ENCODE results near the gene CLIP2. TPM values are rescaled to one million over a fixed set of nuclear protein-coding genes. Genes with fewer than 3 reads are reported as not detected.

CLIP2 gene
- total RNA-seq, 1 experiment from 2014 or later = 28.9 TPM

DNA sequence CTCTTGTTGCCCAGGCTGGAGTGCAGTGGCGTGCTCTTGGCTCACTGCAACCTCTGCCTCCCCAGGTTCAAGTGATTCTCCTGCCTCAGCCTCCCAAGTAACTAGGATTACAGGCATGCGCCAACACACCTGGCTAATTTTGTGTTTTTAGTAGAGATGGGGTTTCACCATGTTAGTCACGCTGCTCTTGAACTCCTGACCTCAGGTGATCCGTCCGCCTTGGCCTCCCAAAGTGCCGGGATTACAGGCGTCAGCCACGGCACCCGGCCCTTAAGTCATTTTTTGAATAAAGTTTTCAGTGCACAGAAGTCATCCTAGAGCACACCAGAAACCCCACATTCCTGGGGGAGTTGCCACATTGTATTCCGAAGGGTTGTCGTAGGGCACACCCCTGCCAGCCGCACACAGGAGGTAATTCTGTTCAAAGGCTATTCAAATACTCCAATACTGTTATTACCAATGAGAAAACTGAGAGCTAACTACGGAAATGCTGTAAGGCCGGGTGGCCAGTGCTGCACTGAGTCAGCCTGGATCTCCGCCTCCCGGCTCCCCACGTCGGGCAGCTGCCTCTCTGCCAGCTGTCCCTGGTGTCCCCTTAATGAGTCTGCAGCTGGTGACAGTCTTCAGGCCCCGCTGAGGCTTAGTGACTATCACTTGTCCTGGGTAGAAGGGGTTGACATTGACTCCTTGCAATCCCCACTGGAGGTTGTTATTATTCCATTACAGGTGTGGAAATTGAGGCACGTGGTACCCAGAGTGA is 26.4 kb upstream of the CLIP2 start:
- intact Hi-C loops (cut with micrococcal nuclease; ENCODE audit: unreplicated experiment) = no loop called here
- no TSS peak for BruUV-seq (replicated peaks)
- Histone ChIP-seq H3K9me3 (ENCODE audit: low read depth, low read length, poor library complexity, severe bottlenecking) (no peaks in the 10 kb centered on the region), H3K27me3 (replicated peaks; ENCODE audit: insufficient read depth, low read depth, low read length, poor library complexity) (no peaks in the 10 kb centered on the region), H3K36me3 (ENCODE audit: insufficient read depth, low read length, poor library complexity, severe bottlenecking) (no peaks in the 10 kb centered on the region), H3K4me3 (ENCODE audit: low read depth, low read length, poor library complexity, severe bottlenecking) (no peak overlapping the region), H3K27ac (ENCODE audit: low read depth, low read length, poor library complexity, severe bottlenecking) (no peak overlapping the region), H3K4me1 (ENCODE audit: insufficient read depth, low read length, poor library complexity, severe bottlenecking) (no peaks in the 10 kb centered on the region)
- DNase-seq (ENCODE audit: low spot score) = no peak
- ChIA-PET CTCF (no interaction called here), POLR2A (ENCODE audit: low non-redundant PET) (interaction anchor here (0.7 kb wide), 1 partner anchor 103 kb away, joined by 7 read pairs; no protein-coding TSS in a partner anchor)
- TF ChIP-seq EZH2 (IDR thresholded peaks at IDR 0.05; ENCODE audit: borderline replicate concordance, low read depth, low read length, poor library complexity, severe bottlenecking) = no peak
- TF ChIP-seq, protein P1, sequence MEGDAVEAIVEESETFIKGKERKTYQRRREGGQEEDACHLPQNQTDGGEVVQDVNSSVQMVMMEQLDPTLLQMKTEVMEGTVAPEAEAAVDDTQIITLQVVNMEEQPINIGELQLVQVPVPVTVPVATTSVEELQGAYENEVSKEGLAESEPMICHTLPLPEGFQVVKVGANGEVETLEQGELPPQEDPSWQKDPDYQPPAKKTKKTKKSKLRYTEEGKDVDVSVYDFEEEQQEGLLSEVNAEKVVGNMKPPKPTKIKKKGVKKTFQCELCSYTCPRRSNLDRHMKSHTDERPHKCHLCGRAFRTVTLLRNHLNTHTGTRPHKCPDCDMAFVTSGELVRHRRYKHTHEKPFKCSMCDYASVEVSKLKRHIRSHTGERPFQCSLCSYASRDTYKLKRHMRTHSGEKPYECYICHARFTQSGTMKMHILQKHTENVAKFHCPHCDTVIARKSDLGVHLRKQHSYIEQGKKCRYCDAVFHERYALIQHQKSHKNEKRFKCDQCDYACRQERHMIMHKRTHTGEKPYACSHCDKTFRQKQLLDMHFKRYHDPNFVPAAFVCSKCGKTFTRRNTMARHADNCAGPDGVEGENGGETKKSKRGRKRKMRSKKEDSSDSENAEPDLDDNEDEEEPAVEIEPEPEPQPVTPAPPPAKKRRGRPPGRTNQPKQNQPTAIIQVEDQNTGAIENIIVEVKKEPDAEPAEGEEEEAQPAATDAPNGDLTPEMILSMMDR (conservative IDR thresholded peaks at IDR 0.05; ENCODE audit: low read depth, low read length) = no peak

DNA sequence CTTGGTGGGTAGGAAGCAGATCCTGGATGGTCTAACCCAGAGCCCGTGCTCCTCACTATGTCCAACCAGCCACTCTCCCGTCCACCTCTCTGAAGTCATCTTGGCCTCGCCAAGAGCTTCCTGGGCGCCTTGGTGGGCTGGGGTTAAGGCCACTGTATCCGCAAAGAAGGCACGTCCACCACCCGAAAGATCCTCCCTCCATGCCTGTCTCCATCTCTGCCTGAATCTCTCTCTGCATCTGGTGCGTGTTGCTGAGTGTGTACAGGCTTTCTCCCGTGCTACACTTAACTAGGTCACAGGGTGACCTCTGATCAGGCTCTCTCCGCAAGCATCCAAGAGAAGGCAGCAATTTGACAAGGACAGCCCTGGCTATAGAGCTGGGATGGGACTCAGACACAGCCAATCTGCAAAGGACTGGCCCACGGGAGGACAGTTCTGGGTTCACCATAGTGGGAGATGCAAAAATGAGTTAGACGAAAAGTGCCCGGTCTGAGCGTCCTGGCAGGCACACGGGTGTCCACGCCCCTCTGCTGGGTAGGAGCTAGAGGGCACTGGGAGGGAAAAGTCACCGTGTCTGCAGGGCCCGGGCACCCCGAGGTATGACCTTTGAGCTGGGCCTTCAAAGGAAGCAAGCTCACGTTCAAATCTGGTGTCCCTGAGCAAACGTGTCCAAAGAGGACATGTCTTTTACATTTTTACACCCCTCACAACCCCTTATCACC is 25.6 kb upstream of the CLIP2 start:
- no peak for DNase-seq (ENCODE audit: low spot score)
- ChIA-PET POLR2A (ENCODE audit: low non-redundant PET) (interaction anchor here (0.5 kb wide), 1 partner anchor 85 kb away, joined by 3 read pairs; no protein-coding TSS in a partner anchor), CTCF (no interaction called here)
- intact Hi-C loops (cut with micrococcal nuclease; ENCODE audit: unreplicated experiment) = no loop called here
- no peaks in the 10 kb centered on the region for H3K9me3 ChIP-seq (ENCODE audit: low read depth, low read length, poor library complexity, severe bottlenecking)
- no peaks in the 10 kb centered on the region for H3K4me1 ChIP-seq (ENCODE audit: insufficient read depth, low read length, poor library complexity, severe bottlenecking)
- no peak for TF ChIP-seq EZH2 (IDR thresholded peaks at IDR 0.05; ENCODE audit: borderline replicate concordance, low read depth, low read length, poor library complexity, severe bottlenecking)
- TF ChIP-seq, protein P1 (conservative IDR thresholded peaks at IDR 0.05; ENCODE audit: low read depth, low read length) = no peak
- H3K4me3 ChIP-seq (ENCODE audit: low read depth, low read length, poor library complexity, severe bottlenecking) = no peak overlapping the region
- H3K27ac ChIP-seq (ENCODE audit: low read depth, low read length, poor library complexity, severe bottlenecking) = no peak overlapping the region
- no peaks in the 10 kb centered on the region for H3K27me3 ChIP-seq (replicated peaks; ENCODE audit: insufficient read depth, low read depth, low read length, poor library complexity)
- no TSS peak for BruUV-seq (replicated peaks)
- H3K36me3 ChIP-seq (ENCODE audit: insufficient read depth, low read length, poor library complexity, severe bottlenecking) = no peaks in the 10 kb centered on the region

DNA sequence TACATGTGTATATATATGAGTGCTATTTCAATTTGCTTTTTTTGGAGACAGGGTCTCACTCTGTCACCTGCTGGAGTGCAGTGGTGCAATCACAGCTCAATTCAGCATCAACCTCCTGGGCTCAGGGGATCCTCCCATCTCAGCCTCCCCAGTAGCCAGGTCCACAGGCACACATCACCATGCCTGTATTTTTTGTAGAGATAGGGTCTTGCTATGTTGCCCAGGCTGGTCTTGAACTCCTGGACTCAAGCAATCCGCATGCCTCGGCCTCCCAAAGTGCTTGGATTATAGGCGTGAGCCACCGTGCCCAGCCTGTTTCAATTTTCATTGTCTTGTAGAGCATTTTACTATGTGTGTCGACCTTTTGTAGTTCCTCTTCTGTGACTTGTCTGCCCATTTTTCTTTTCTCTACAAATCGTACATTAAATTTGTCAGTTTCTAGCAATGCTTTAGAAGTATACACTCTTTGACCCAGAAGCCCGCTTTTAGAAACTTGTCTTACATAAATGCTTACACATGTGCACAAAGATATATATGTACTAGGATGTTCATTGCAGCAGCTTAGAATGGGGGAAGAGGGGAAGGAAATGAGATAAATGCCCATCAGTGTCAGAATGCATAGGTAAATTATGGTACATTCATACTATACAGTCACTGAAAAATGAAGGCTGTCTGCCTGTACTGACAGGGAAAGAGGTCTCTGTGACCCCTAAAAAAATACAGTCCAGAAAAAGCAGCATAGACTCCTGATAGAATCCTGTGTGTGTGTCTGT is 22.8 kb upstream of the CLIP2 start:
- Histone ChIP-seq H3K4me3 (ENCODE audit: low read depth, low read length, poor library complexity, severe bottlenecking) (no peak overlapping the region), H3K27ac (ENCODE audit: low read depth, low read length, poor library complexity, severe bottlenecking) (no peak overlapping the region), H3K9me3 (ENCODE audit: low read depth, low read length, poor library complexity, severe bottlenecking) (no peaks in the 10 kb centered on the region), H3K4me1 (ENCODE audit: insufficient read depth, low read length, poor library complexity, severe bottlenecking) (no peaks in the 10 kb centered on the region), H3K27me3 (replicated peaks; ENCODE audit: insufficient read depth, low read depth, low read length, poor library complexity) (no peaks in the 10 kb centered on the region), H3K36me3 (ENCODE audit: insufficient read depth, low read length, poor library complexity, severe bottlenecking) (no peaks in the 10 kb centered on the region)
- ChIA-PET POLR2A (ENCODE audit: low non-redundant PET) (no interaction called here), CTCF (no interaction called here)
- DNase-seq (ENCODE audit: low spot score) = no peak
- TF ChIP-seq EZH2 (IDR thresholded peaks at IDR 0.05; ENCODE audit: borderline replicate concordance, low read depth, low read length, poor library complexity, severe bottlenecking) = no peak
- TF ChIP-seq, protein P1 (conservative IDR thresholded peaks at IDR 0.05; ENCODE audit: low read depth, low read length) = no peak
- intact Hi-C loops (cut with micrococcal nuclease; ENCODE audit: unreplicated experiment) = no loop called here
- no TSS peak for BruUV-seq (replicated peaks)

Data from A673 (cell line).